Chondrocyte (in vitro differentiated cells): ENCODE measurements around the gene SETD6. TPM values are rescaled to one million over a fixed set of nuclear protein-coding genes. Genes with fewer than 3 reads are reported as not detected.
A peak's percentile ranks its signal among the peaks of the same experiment; 100 is the strongest.

Experiments
- DNase-seq: peaks from one replicate; pipeline ENCODE4 v3.0.0; 2021; ENCODE audit warnings: mixed read lengths, low spot score
- H3K27ac Mint-ChIP-seq: one replicate; pipeline ENCODE4 v1.8.0; 2021; ENCODE audit warnings: mild to moderate bottlenecking, moderate library complexity, mixed read lengths; ENCODE audit not compliant: unreplicated experiment
- H3K27me3 Mint-ChIP-seq: 2 replicates; pipeline ENCODE4 v1.8.0; 2021; ENCODE audit warnings: low read depth, mixed read lengths
- H3K36me3 Mint-ChIP-seq: 2 replicates; pipeline ENCODE4 v1.8.0; 2021; ENCODE audit warnings: low read depth, mixed read lengths
- H3K4me1 Mint-ChIP-seq: 2 replicates; pipeline ENCODE4 v1.8.0; 2021; ENCODE audit warnings: low read depth, mild to moderate bottlenecking, mixed read lengths
- H3K4me3 Mint-ChIP-seq: one replicate; pipeline ENCODE4 v1.8.0; 2021; ENCODE audit warnings: mild to moderate bottlenecking, moderate library complexity, mixed read lengths; ENCODE audit not compliant: unreplicated experiment
- H3K9me3 Mint-ChIP-seq: 2 replicates; pipeline ENCODE4 v1.8.0; 2021; ENCODE audit warnings: low read depth, mixed read lengths
- total RNA-seq: library from RNA; stranded (reverse); gene quantifications from 3 replicates; pipeline ENCODE4 v1.2.1, GENCODE V29; 2021
- TF ChIP-seq, protein P1 (sequence below): fragments of 200-600 bp; sonication (generic); IDR thresholded peaks from 2 replicates; pipeline ENCODE4 v1.5.0; 2021; ENCODE audit warnings: antibody characterized with exemption, mild to moderate bottlenecking, moderate library complexity

The SETD6 gene
- total RNA-seq, 1 donor from 2014 or later = 13.0 TPM

- no peak for DNase-seq
- no peaks in the 10 kb centered on the region for H3K9me3 Mint-ChIP-seq
- H3K36me3 Mint-ChIP-seq = no peaks in the 10 kb centered on the region
- peak overlapping the region; percentile 14 for H3K27ac Mint-ChIP-seq
- H3K4me3 Mint-ChIP-seq = no peak overlapping the region
- peaks cover 16% of the 10 kb centered on the region for H3K4me1 Mint-ChIP-seq
- H3K27me3 Mint-ChIP-seq = no peaks in the 10 kb centered on the region
- TF ChIP-seq, protein P1, sequence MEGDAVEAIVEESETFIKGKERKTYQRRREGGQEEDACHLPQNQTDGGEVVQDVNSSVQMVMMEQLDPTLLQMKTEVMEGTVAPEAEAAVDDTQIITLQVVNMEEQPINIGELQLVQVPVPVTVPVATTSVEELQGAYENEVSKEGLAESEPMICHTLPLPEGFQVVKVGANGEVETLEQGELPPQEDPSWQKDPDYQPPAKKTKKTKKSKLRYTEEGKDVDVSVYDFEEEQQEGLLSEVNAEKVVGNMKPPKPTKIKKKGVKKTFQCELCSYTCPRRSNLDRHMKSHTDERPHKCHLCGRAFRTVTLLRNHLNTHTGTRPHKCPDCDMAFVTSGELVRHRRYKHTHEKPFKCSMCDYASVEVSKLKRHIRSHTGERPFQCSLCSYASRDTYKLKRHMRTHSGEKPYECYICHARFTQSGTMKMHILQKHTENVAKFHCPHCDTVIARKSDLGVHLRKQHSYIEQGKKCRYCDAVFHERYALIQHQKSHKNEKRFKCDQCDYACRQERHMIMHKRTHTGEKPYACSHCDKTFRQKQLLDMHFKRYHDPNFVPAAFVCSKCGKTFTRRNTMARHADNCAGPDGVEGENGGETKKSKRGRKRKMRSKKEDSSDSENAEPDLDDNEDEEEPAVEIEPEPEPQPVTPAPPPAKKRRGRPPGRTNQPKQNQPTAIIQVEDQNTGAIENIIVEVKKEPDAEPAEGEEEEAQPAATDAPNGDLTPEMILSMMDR = no peak
These were observed 1.4 kb upstream of the SETD6 start for GRCh38 chr16:58513874-58514273.

- Mint-ChIP-seq H3K9me3 (no peaks in the 10 kb centered on the region), H3K4me3 (peak overlapping the region; percentile 96), H3K36me3 (peaks cover 11% of the 10 kb centered on the region), H3K4me1 (peaks cover 16% of the 10 kb centered on the region), H3K27me3 (no peaks in the 10 kb centered on the region), H3K27ac (peak overlapping the region; percentile 95)
- TF ChIP-seq, protein P1 = peak; percentile 14
- peak; percentile 80 for DNase-seq
These were observed 802 bp downstream of the SETD6 start for GRCh38 chr16:58515871-58516767.

- H3K27me3 Mint-ChIP-seq = no peaks in the 10 kb centered on the region
- peak overlapping the region; percentile 9 for H3K4me3 Mint-ChIP-seq
- peaks cover 16% of the 10 kb centered on the region for H3K4me1 Mint-ChIP-seq
- DNase-seq = no peak
- peaks cover 11% of the 10 kb centered on the region for H3K36me3 Mint-ChIP-seq
- H3K27ac Mint-ChIP-seq = no peak overlapping the region
- TF ChIP-seq, protein P1 = no peak
- H3K9me3 Mint-ChIP-seq = no peaks in the 10 kb centered on the region
These were observed 1.4 kb downstream of the SETD6 start for GRCh38 chr16:58516768-58517107.

GRCh38 chr16:58518083-58518979 is 3.0 kb downstream of the SETD6 start:
- Mint-ChIP-seq H3K4me3 (no peak overlapping the region), H3K4me1 (peaks cover 16% of the 10 kb centered on the region), H3K27me3 (no peaks in the 10 kb centered on the region), H3K9me3 (no peaks in the 10 kb centered on the region), H3K36me3 (peaks cover 14% of the 10 kb centered on the region), H3K27ac (no peak overlapping the region)
- TF ChIP-seq, protein P1 = no peak
- DNase-seq = no peak

DNA sequence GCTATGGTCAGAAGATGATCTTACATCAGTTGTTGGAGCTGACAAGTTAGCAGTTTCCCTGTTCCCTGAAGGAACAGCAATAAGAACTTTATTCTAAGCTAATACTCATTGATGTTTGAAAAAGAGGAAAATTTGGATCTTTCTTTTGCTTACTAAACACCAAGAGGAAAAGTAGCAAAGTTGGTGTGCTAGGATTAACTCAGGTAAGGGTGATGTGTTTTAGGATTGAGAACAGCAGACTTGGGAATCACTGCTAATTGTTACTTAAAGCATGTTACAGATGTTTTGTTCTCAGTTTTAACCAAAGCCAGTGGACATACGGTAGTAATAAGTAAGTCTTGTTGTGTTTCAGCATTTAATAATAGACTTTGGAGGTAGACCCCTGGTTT is 3.7 kb downstream of the SETD6 start:
- no peak for DNase-seq

More for the DNA sequence above, 3.7 kb downstream of the SETD6 start:
- Mint-ChIP-seq H3K36me3 (peaks cover 14% of the 10 kb centered on the region), H3K4me3 (no peak overlapping the region), H3K9me3 (no peaks in the 10 kb centered on the region), H3K27ac (no peak overlapping the region), H3K4me1 (peaks cover 14% of the 10 kb centered on the region), H3K27me3 (no peaks in the 10 kb centered on the region)
- TF ChIP-seq, protein P1 = no peak
